ENCODE results near the gene DCAF6.

Gene DCAF6

GRCh38 chr1:167913895-167914496 is 22.5 kb upstream of the DCAF6 start, which contains the start of gene ADCY10:
TSS of gene ADCY10 (minus strand) at chr1:167914134. CDS start at chr1:167905140, 8,994 bp downstream.
- Histone ChIP-seq H3K27me3 (ENCODE audit: insufficient read depth, insufficient read length) (no peaks in the 10 kb centered on the region), H3K9me3 (ENCODE audit: insufficient read depth, low read length) (peaks cover 21% of the 10 kb centered on the region), H3K36me3 (ENCODE audit: insufficient read depth, insufficient read length, low read length) (peaks cover 11% of the 10 kb centered on the region), H3K4me1 (ENCODE audit: insufficient read depth, insufficient read length) (no peaks in the 10 kb centered on the region), H3K9ac (ENCODE audit: insufficient read length, low read depth) (no peak within 1 kb of the TSS), H3K4me3 (ENCODE audit: insufficient read length, low read depth) (no peak within 1 kb of the TSS)
- TF ChIP-seq ZNF274 (IDR thresholded peaks at IDR 0.05; ENCODE audit: low read depth, low read length) (no peak), YY1 (IDR thresholded peaks at IDR 0.05; ENCODE audit: insufficient read depth, insufficient read length) (no peak), SUZ12 (IDR thresholded peaks at IDR 0.05; ENCODE audit: extremely low read depth, insufficient read depth, insufficient read length) (no peak)
- DNase-seq (ENCODE audit: low read depth, low spot score), result no peak

DNA sequence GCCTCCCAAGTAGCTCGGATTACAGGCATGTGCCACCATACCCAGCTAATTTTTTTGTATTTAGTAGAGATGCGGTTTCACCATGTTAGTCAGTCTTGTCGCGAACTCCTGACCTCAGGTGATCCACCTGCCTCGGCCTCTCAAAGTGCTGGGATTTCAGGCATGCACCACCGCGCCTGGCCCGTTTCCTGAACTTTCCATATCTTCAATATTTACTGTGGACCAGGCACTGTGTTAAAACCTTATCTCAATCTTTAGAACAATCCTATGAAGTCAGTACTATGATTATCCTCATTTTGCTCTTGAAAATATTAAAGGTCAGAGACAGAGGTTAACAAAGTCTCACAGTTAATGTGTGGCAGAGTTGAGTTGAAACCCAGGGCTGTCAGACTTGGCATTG is 20.9 kb upstream of the DCAF6 start:
- peaks cover 11% of the 10 kb centered on the region for H3K36me3 ChIP-seq (ENCODE audit: insufficient read depth, insufficient read length, low read length)
- H3K9me3 ChIP-seq (ENCODE audit: insufficient read depth, low read length), result peaks cover 5% of the 10 kb centered on the region; the same call in 1 of the 2 replicates
- no peak overlapping the region for H3K4me3 ChIP-seq (ENCODE audit: insufficient read length, low read depth)
- DNase-seq (ENCODE audit: low read depth, low spot score), result no peak
- no peak overlapping the region for H3K9ac ChIP-seq (ENCODE audit: insufficient read length, low read depth)
- H3K4me1 ChIP-seq (ENCODE audit: insufficient read depth, insufficient read length), result no peaks in the 10 kb centered on the region
- TF ChIP-seq SUZ12 (IDR thresholded peaks at IDR 0.05; ENCODE audit: extremely low read depth, insufficient read depth, insufficient read length) (no peak), ZNF274 (IDR thresholded peaks at IDR 0.05; ENCODE audit: low read depth, low read length) (no peak), YY1 (IDR thresholded peaks at IDR 0.05; ENCODE audit: insufficient read depth, insufficient read length) (no peak)
- no peaks in the 10 kb centered on the region for H3K27me3 ChIP-seq (ENCODE audit: insufficient read depth, insufficient read length)

GRCh38 chr1:167916766-167917511 is 19.5 kb upstream of the DCAF6 start:
- Histone ChIP-seq H3K4me1 (ENCODE audit: insufficient read depth, insufficient read length) (no peaks in the 10 kb centered on the region), H3K9ac (ENCODE audit: insufficient read length, low read depth) (no peak overlapping the region), H3K9me3 (ENCODE audit: insufficient read depth, low read length) (0 out of 2 replicates have a peak, but pooled peaks cover 4% of the 10 kb centered on the region), H3K27me3 (ENCODE audit: insufficient read depth, insufficient read length) (no peaks in the 10 kb centered on the region), H3K4me3 (ENCODE audit: insufficient read length, low read depth) (no peak overlapping the region), H3K36me3 (ENCODE audit: insufficient read depth, insufficient read length, low read length) (peaks cover 11% of the 10 kb centered on the region)
- DNase-seq (ENCODE audit: low read depth, low spot score), result no peak
- TF ChIP-seq SUZ12 (IDR thresholded peaks at IDR 0.05; ENCODE audit: extremely low read depth, insufficient read depth, insufficient read length) (no peak), YY1 (IDR thresholded peaks at IDR 0.05; ENCODE audit: insufficient read depth, insufficient read length) (no peak), ZNF274 (IDR thresholded peaks at IDR 0.05; ENCODE audit: low read depth, low read length) (no peak)

DNA sequence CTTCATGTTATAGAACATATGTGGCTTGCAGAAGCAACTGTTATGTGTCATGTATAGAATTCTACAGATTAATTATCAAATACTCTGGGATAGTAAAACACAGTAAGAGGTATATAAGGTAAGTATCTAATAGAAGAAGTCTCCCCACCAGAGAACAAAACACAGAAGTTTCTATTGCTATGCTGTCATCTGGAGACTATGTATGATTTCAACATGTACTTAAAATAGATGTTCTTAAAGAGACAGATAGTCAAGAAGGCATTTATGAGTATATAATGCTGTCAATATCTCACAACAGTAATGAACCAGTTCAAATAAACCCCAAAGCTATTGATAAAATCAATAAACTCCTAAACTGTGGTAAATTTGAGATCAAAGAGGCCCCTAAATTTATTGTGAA is 14.5 kb upstream of the DCAF6 start:
- Histone ChIP-seq H3K9me3 (ENCODE audit: insufficient read depth, low read length) (no peaks in the 10 kb centered on the region), H3K36me3 (ENCODE audit: insufficient read depth, insufficient read length, low read length) (peaks cover 12% of the 10 kb centered on the region), H3K27me3 (ENCODE audit: insufficient read depth, insufficient read length) (no peaks in the 10 kb centered on the region), H3K9ac (ENCODE audit: insufficient read length, low read depth) (no peak overlapping the region), H3K4me3 (ENCODE audit: insufficient read length, low read depth) (no peak overlapping the region), H3K4me1 (ENCODE audit: insufficient read depth, insufficient read length) (no peaks in the 10 kb centered on the region)
- TF ChIP-seq ZNF274 (IDR thresholded peaks at IDR 0.05; ENCODE audit: low read depth, low read length), result no peak
- TF ChIP-seq SUZ12 (IDR thresholded peaks at IDR 0.05; ENCODE audit: extremely low read depth, insufficient read depth, insufficient read length), result no peak
- no peak for TF ChIP-seq YY1 (IDR thresholded peaks at IDR 0.05; ENCODE audit: insufficient read depth, insufficient read length)
- no peak for DNase-seq (ENCODE audit: low read depth, low spot score)

GRCh38 chr1:167922611-167923074 is 13.8 kb upstream of the DCAF6 start:
- Histone ChIP-seq H3K9me3 (ENCODE audit: insufficient read depth, low read length) (no peaks in the 10 kb centered on the region), H3K27me3 (ENCODE audit: insufficient read depth, insufficient read length) (no peaks in the 10 kb centered on the region), H3K9ac (ENCODE audit: insufficient read length, low read depth) (no peak overlapping the region), H3K36me3 (ENCODE audit: insufficient read depth, insufficient read length, low read length) (peaks cover 10% of the 10 kb centered on the region), H3K4me3 (ENCODE audit: insufficient read length, low read depth) (no peak overlapping the region), H3K4me1 (ENCODE audit: insufficient read depth, insufficient read length) (no peaks in the 10 kb centered on the region)
- no peak for TF ChIP-seq YY1 (IDR thresholded peaks at IDR 0.05; ENCODE audit: insufficient read depth, insufficient read length)
- TF ChIP-seq ZNF274 (IDR thresholded peaks at IDR 0.05; ENCODE audit: low read depth, low read length), result no peak
- no peak for TF ChIP-seq SUZ12 (IDR thresholded peaks at IDR 0.05; ENCODE audit: extremely low read depth, insufficient read depth, insufficient read length)
- no peak for DNase-seq (ENCODE audit: low read depth, low spot score)

- Histone ChIP-seq H3K4me1 (ENCODE audit: insufficient read depth, insufficient read length) (no peaks in the 10 kb centered on the region), H3K36me3 (ENCODE audit: insufficient read depth, insufficient read length, low read length) (peaks cover 3% of the 10 kb centered on the region)
- TF ChIP-seq ZNF274 (IDR thresholded peaks at IDR 0.05; ENCODE audit: low read depth, low read length) (no peak), YY1 (IDR thresholded peaks at IDR 0.05; ENCODE audit: insufficient read depth, insufficient read length) (no peak), SUZ12 (IDR thresholded peaks at IDR 0.05; ENCODE audit: extremely low read depth, insufficient read depth, insufficient read length) (no peak)
Measured at GRCh38 chr1:167923324-167924056, 13.0 kb upstream of the DCAF6 start.

More at GRCh38 chr1:167923324-167924056, 13.0 kb upstream of the DCAF6 start:
- no peak overlapping the region for H3K9ac ChIP-seq (ENCODE audit: insufficient read length, low read depth)
- H3K9me3 ChIP-seq (ENCODE audit: insufficient read depth, low read length), result no peaks in the 10 kb centered on the region
- DNase-seq (ENCODE audit: low read depth, low spot score), result no peak
- H3K27me3 ChIP-seq (ENCODE audit: insufficient read depth, insufficient read length), result no peaks in the 10 kb centered on the region
- no peak overlapping the region for H3K4me3 ChIP-seq (ENCODE audit: insufficient read length, low read depth)
